NCI-H510A (cell line): ENCODE results near the gene ZMYM4.
"Not testable (repeated sequence)": the region's sequence is repeated elsewhere in the genome, so short reads cannot be mapped to it uniquely, and the experiment has no call there.

Experiments
- DNase-seq: peaks from one replicate; lab custom pipeline; 2025; lab: John Stamatoyannopoulos, UW

The ZMYM4 gene

GRCh38 chr1:35454176-35454575 lies 185.7 kb downstream of the ZMYM4 start:
- no peak for DNase-seq

GRCh38 chr1:35454616-35455015 lies 186.1 kb downstream of the ZMYM4 start:
- no peak for DNase-seq

GRCh38 chr1:35460796-35461195 lies 192.3 kb downstream of the ZMYM4 start:
- DNase-seq = no peak

DNA sequence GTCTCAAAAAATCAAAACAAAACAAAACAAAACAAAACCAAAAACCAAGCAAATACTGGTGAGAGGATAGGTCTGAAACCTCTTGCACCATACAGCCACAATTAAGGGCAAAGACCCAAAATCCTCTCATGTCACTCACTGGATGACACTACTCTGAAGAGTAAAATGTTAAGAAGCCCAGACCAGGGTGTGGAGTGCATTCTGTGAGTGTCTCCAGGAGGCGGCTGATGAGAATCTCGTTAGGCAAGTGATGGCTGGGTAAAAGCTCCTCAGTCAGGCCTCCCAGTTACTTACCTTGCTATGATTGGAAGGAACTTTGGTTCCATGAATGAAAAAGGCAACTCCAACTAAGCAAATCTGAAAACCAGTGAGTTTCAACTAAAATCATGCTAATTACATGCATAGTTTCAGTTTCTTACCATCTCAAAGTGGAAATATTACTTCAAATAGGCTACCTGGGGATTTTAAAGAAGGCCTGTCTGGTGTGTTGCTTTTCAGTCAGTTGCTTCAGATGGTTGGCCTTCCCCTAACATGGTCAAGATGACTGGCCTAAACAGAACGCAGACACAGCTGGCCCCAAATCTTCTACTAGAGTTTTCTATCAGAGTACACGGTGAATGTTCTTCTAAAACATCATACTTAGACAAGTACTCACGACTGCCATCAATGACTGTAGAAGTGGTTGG lies 193.6 kb downstream of the ZMYM4 start:
- DNase-seq = no peak

GRCh38 chr1:35463232-35463631 lies 194.7 kb downstream of the ZMYM4 start:
- no peak for DNase-seq

DNA sequence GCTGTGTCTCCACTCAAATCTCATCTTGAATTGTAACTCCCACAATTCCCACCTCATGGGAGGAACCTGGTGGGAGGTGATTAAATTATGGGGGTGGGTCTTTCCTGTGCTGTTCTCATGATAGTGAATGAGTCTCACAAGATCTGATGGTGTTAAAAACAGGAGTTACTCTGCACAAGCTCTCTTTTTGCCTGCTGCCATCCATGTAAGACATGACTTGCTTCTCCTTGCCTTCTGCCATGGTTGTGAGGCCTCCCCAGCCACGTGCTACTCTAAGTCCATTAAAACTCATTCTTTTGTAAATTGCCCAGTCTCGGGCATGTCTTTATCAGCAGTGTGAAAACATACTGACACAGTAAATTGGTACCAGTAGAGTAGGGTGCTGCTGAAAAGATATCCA lies 195.2 kb downstream of the ZMYM4 start:
- DNase-seq = not testable (repeated sequence)

DNA sequence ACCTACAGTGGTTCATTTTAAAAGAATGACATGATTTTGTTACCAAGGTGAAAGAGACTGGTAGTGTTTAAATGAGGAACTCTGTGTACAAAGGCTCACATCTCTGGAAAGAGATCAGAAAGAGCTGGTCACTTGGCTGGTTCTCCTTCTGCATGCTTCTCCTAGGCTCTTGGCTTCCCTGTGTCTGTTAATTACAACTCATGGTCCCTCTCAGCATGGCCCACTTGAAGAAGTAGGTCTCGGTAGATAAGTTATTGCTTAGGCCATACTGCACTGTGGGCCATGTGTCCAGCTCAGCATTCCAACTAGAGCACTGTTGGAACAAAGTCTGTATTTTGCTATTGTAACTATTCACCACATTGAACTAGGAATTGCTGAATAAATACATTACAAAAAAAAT lies 197.6 kb downstream of the ZMYM4 start:
- DNase-seq = no peak

DNA sequence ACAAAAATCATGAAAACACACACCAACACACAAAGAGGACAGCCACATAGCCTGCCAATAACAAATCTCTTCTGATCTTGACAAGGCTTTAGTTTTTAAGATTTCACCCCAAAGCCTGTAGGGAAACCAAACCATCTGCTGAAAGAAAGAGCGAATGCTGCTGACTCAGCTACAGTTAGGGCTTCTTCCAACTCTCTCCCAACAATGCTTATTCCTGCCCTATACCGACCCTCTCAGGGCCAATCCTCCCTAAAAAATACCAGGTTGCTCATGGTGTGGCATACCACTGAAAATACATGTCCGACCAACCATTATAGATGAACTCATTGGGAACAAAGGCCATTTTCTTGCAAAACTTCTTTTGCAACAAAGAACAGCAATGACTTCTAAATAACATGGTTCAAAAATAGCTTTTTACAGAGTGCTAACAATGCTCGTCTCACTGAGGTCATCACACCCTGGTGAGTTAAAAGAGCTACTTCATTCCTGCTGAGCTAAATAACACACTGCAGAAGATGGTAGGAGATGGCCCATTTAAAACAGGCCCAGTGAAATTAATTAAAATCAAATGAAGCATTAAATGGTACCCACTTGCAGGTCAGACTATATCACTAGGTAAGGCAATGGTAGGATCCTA lies 202.6 kb downstream of the ZMYM4 start:
- no peak for DNase-seq
